Caco-2 (cell line): Measurements from ENCODE around the gene RBM42. TPM values are rescaled to one million over a fixed set of nuclear protein-coding genes. Genes with fewer than 3 reads are reported as not detected.

Source experiments
- BruUV-seq: library from RNA; stranded (reverse); fragments of 400-500 nt; replicated peaks from 2 replicates; lab custom pipeline; 2021; lab: Mats Ljungman, UMichigan
- CTCF ChIA-PET: fragments of 300-600 bp; sonication (Branson Sonifier 250); formaldehyde crosslinking; loops from one replicate; lab custom pipeline; 2022; ENCODE audit warnings: antibody characterized with exemption; lab: Charles Lee
- POLR2A ChIA-PET: fragments of 300-600 bp; sonication (Branson Sonifier 250); formaldehyde crosslinking; loops from one replicate; lab custom pipeline; 2022; ENCODE audit warnings: antibody characterized with exemption; lab: Charles Lee
- DNase-seq, 2 experiments: peaks; one replicate each; pipeline versions ENCODE4 v3.0.0 to v3.0.0-alpha.2; 2020 to 2022
- H3K27me3 ChIP-seq: replicated peaks from 2 replicates; pipeline ENCODE4 v1.6.0; 2011; ENCODE audit warnings: low read length; ENCODE audit not compliant: control insufficient read depth, insufficient read depth
- H3K36me3 ChIP-seq: 2 replicates; pipeline ENCODE4 v1.5.1; 2011; ENCODE audit warnings: low read length; ENCODE audit not compliant: control insufficient read depth, insufficient read depth
- H3K4me1 ChIP-seq: fragments of 250-450 bp; sonication (Bioruptor Pico); 2 replicates; pipeline ENCODE4 v1.5.1; 2020; ENCODE audit warnings: mild to moderate bottlenecking
- H3K4me3 ChIP-seq: 2 replicates; pipeline ENCODE4 v1.5.1; 2011; ENCODE audit warnings: low read depth, mild to moderate bottlenecking, control low read depth, low read length
- H3K9me3 ChIP-seq: fragments of 250-450 bp; sonication (Bioruptor Pico); 2 replicates; pipeline ENCODE4 v1.5.1; 2020; ENCODE audit warnings: mild to moderate bottlenecking, moderate library complexity
- H3K27ac Mint-ChIP-seq: one replicate; pipeline ENCODE4 v1.8.0; 2022; ENCODE audit warnings: mixed read lengths; ENCODE audit not compliant: unreplicated experiment
- H3K27me3 Mint-ChIP-seq: one replicate; pipeline ENCODE4 v1.8.0; 2022; ENCODE audit warnings: mixed read lengths; ENCODE audit not compliant: insufficient read depth, unreplicated experiment
- H3K36me3 Mint-ChIP-seq: one replicate; pipeline ENCODE4 v1.8.0; 2022; ENCODE audit warnings: mild to moderate bottlenecking, mixed read lengths; ENCODE audit not compliant: insufficient read depth, unreplicated experiment
- H3K4me1 Mint-ChIP-seq: one replicate; pipeline ENCODE4 v1.8.0; 2022; ENCODE audit warnings: low read depth, mixed read lengths; ENCODE audit not compliant: unreplicated experiment
- H3K4me3 Mint-ChIP-seq: one replicate; pipeline ENCODE4 v1.8.0; 2022; ENCODE audit warnings: mild to moderate bottlenecking, moderate library complexity, mixed read lengths; ENCODE audit not compliant: unreplicated experiment
- H3K9me3 Mint-ChIP-seq: one replicate; pipeline ENCODE4 v1.8.0; 2022; ENCODE audit warnings: mixed read lengths; ENCODE audit not compliant: unreplicated experiment
- intact Hi-C: fragments of 100-400 bp; cut with micrococcal nuclease; formaldehyde crosslinking; loops from one replicate; pipeline ENCODE4 v1.10.0; 2022; ENCODE audit not compliant: unreplicated experiment
- total RNA-seq: library from RNA; stranded (reverse); gene quantifications from 2 replicates; pipeline ENCODE4 v1.2.3, GENCODE V29; 2022
- TF ChIP-seq, protein P1 (sequence below), 2 experiments: fragments of 200-600 bp in 1 of 2; IDR thresholded peaks; 1 replicate in 1 of 2; 2 replicates in 1 of 2; pipeline versions ENCODE4 v1.5.1 to v1.8.0; 2011 to 2022; ENCODE audit warnings: antibody characterized with exemption in 1 of 2, control low read depth in 1 of 2, inconsistent platforms in 1 of 2, low read depth in 1 of 2, low read length in 1 of 2, mild to moderate bottlenecking in 1 of 2, moderate library complexity in 1 of 2; ENCODE audit not compliant: insufficient read depth in 1 of 2, severe bottlenecking in 1 of 2, unreplicated experiment in 1 of 2

Gene RBM42
- total RNA-seq, 1 experiment from 2014 or later = 165 TPM

DNA sequence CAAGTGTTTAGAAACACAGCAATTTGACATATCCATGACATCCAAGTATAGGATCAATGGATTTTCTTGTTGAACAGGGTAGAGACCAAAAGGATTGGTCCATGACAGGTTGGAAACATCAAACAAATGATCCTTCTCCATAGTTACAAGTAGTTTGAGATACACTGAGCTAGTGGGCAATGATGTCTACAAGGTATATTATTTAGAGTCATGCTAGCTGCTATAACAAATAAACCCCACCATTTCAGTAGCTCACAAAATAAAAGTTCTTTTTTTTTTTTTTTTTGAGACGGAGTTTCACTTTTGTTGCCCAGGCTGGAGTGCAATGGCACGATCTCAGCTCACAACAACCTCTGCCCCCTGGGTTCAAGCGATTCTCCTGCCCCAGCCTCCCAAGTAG lies 21.2 kb upstream of the RBM42 start:
- Histone ChIP-seq H3K4me1 (0 out of 2 replicates have a peak, but pooled peaks cover 4% of the 10 kb centered on the region), H3K9me3 (peaks cover 21% of the 10 kb centered on the region), H3K36me3 (no peaks in the 10 kb centered on the region), H3K27me3 (no peaks in the 10 kb centered on the region), H3K4me3 (no peak overlapping the region)
- H3K27ac Mint-ChIP-seq = no peak overlapping the region
- CTCF ChIA-PET = interaction anchor here (0.6 kb wide), 1 partner anchor 80 kb away, joined by 3 read pairs; no protein-coding TSS in a partner anchor
- intact Hi-C loops = no loop called here
- peaks cover 29% of the 10 kb centered on the region for H3K9me3 Mint-ChIP-seq
- no peaks in the 10 kb centered on the region for H3K27me3 Mint-ChIP-seq
- POLR2A ChIA-PET = no interaction called here
- BruUV-seq = no TSS peak
- no peak overlapping the region for H3K4me3 Mint-ChIP-seq
- DNase-seq = no peak
- H3K4me1 Mint-ChIP-seq = peaks cover 13% of the 10 kb centered on the region
- peaks cover 7% of the 10 kb centered on the region for H3K36me3 Mint-ChIP-seq
- TF ChIP-seq, protein P1, sequence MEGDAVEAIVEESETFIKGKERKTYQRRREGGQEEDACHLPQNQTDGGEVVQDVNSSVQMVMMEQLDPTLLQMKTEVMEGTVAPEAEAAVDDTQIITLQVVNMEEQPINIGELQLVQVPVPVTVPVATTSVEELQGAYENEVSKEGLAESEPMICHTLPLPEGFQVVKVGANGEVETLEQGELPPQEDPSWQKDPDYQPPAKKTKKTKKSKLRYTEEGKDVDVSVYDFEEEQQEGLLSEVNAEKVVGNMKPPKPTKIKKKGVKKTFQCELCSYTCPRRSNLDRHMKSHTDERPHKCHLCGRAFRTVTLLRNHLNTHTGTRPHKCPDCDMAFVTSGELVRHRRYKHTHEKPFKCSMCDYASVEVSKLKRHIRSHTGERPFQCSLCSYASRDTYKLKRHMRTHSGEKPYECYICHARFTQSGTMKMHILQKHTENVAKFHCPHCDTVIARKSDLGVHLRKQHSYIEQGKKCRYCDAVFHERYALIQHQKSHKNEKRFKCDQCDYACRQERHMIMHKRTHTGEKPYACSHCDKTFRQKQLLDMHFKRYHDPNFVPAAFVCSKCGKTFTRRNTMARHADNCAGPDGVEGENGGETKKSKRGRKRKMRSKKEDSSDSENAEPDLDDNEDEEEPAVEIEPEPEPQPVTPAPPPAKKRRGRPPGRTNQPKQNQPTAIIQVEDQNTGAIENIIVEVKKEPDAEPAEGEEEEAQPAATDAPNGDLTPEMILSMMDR (IDR thresholded peaks at IDR 0.05; ENCODE audit: insufficient read depth in 1 of 2, low read depth in 1 of 2, low read length in 1 of 2, severe bottlenecking in 1 of 2, unreplicated experiment in 1 of 2) = no peak

DNA sequence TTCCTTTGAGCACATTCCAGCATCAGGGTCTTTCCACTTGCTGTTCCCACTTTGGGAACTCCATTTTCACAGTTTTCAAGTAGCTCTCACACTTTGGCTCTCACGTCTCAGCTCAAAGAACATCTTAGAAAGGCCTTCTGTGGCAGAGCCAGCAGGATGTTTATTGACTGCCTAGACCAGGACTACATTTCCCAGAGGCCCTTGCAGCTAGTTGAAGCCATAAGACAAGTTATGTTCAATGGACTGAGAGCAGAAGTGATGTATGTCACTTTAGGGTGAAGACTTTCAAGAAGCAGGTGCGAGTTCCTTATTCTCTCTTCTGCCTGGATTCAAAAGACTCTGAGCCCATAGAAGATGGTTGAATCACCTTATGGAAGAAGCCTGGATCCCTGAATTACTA lies 20.6 kb upstream of the RBM42 start:
- H3K27me3 ChIP-seq = no peaks in the 10 kb centered on the region
- no peak overlapping the region for H3K4me3 ChIP-seq
- no TSS peak for BruUV-seq
- Mint-ChIP-seq H3K9me3 (peaks cover 23% of the 10 kb centered on the region), H3K4me1 (peaks cover 15% of the 10 kb centered on the region), H3K27ac (no peak overlapping the region), H3K36me3 (peaks cover 13% of the 10 kb centered on the region), H3K27me3 (no peaks in the 10 kb centered on the region), H3K4me3 (no peak overlapping the region)
- ChIA-PET CTCF (no interaction called here), POLR2A (no interaction called here)
- no peak for DNase-seq
- H3K4me1 ChIP-seq = 0 out of 2 replicates have a peak, but pooled peaks cover 4% of the 10 kb centered on the region
- intact Hi-C loops = no loop called here
- H3K36me3 ChIP-seq = no peaks in the 10 kb centered on the region
- H3K9me3 ChIP-seq = peaks cover 21% of the 10 kb centered on the region
- TF ChIP-seq, protein P1 (IDR thresholded peaks at IDR 0.05; ENCODE audit: insufficient read depth in 1 of 2, low read depth in 1 of 2, low read length in 1 of 2, severe bottlenecking in 1 of 2, unreplicated experiment in 1 of 2) = no peak

DNA sequence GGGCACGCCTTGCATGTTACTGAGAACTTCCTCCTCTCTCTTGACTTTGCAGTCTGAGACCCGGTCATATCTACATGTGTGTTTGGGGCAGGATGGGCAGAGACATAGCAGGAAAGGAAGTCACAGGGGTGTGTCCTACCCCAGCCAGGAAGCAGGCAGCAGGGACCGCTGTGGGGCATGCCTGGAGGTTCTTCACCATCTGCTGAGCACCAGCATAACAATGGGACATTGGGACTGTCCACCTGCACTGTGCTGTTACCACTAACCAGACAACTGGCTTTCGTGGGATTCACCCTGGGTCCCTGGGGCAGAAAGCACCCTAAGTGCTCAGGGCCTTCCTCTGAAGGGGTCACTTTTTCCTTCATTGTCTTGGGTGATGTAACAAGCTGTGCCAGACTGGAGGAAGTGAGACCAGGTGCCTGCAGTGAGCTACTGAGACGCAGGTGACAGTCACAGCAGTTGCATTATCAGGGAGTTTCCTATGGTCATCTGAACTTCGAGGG lies 18.9 kb upstream of the RBM42 start:
- H3K36me3 ChIP-seq = no peaks in the 10 kb centered on the region
- Mint-ChIP-seq H3K4me3 (no peak overlapping the region), H3K4me1 (peaks cover 10% of the 10 kb centered on the region), H3K27ac (no peak overlapping the region), H3K36me3 (peaks cover 15% of the 10 kb centered on the region), H3K9me3 (peaks cover 15% of the 10 kb centered on the region), H3K27me3 (no peaks in the 10 kb centered on the region)
- no TSS peak for BruUV-seq
- CTCF ChIA-PET = no interaction called here
- H3K27me3 ChIP-seq = no peaks in the 10 kb centered on the region
- intact Hi-C loops = no loop called here
- TF ChIP-seq, protein P1 (IDR thresholded peaks at IDR 0.05; ENCODE audit: insufficient read depth in 1 of 2, low read depth in 1 of 2, low read length in 1 of 2, severe bottlenecking in 1 of 2, unreplicated experiment in 1 of 2) = no peak
- H3K4me1 ChIP-seq = 0 out of 2 replicates have a peak, but pooled peaks cover 4% of the 10 kb centered on the region
- POLR2A ChIA-PET = no interaction called here
- H3K9me3 ChIP-seq = peaks cover 21% of the 10 kb centered on the region
- DNase-seq = no peak
- H3K4me3 ChIP-seq = no peak overlapping the region
